ENCODE measurements around the gene SBK2.
A peak's percentile ranks its signal among the peaks of the same experiment; 100 is the strongest.
"Not testable (repeated sequence)": the region's sequence is repeated elsewhere in the genome, so short reads cannot be mapped to it uniquely, and the experiment has no call there.

Gene SBK2

GRCh38 chr19:55579766-55580621 lies 43.1 kb upstream of the SBK2 start:
- no peak for TF ChIP-seq CTCF (conservative IDR thresholded peaks at IDR 0.05)
- H3K27ac ChIP-seq, result peak overlapping the region; percentile 92

DNA sequence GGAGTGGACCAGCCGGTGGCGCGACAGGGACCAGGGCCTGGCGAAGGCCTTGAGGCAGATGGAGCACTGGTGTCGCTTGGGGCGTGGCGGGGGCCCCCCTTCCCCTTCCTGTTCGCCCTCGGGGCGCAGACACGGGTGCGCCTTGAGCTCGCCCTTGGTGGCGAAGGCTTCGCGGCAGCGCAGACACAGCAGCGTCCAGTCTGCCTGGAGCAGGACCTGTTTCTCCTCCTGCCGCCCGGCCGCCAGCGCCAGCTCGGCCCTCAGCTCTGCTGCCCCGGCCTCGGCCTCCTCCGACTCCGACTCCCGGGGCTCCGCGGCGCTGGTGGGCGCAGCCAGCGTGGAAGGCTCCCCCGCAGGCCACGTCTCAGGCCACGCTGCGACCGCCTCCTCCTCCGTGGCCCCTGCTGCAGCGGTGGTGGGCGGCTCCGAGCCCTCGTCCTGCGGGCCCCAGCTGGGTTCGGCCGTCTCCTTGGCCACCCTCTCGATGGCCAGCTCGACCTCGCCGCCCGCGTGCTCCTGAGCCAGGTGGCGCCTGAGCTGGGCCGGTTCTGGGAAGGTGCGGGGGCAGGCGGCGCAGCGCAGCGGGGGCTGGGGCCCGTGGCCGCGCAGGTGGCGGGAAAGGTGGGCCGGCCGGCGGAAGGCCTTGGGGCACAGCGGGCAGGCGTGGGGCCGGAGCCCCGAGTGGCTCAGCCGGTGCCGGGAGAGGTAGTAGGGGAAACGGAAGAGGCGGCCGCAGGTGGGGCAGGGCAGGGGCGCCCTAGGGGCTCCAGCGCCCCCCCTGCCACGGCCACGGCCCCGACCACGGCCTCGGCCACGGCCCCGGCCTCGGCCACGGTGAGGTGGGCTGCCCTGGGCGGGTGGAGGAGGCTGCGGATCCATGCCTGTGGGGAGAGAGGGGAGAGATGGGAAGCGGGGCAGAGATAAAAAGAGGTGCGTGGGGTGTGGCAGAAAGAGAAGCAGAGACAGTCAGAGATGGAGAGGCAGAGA lies 42.1 kb upstream of the SBK2 start:
- no peak for TF ChIP-seq CTCF (conservative IDR thresholded peaks at IDR 0.05)
- H3K27ac ChIP-seq, result peak overlapping the region; percentile 92

GRCh38 chr19:55578031-55578760 lies 41.3 kb upstream of the SBK2 start:
- TF ChIP-seq CTCF (conservative IDR thresholded peaks at IDR 0.05), result no peak
- no peak overlapping the region for H3K27ac ChIP-seq

- TF ChIP-seq CTCF (conservative IDR thresholded peaks at IDR 0.05), result no peak
- H3K27ac ChIP-seq, result no peak overlapping the region
These were observed 39.8 kb upstream of the SBK2 start for GRCh38 chr19:55576746-55577145.

DNA sequence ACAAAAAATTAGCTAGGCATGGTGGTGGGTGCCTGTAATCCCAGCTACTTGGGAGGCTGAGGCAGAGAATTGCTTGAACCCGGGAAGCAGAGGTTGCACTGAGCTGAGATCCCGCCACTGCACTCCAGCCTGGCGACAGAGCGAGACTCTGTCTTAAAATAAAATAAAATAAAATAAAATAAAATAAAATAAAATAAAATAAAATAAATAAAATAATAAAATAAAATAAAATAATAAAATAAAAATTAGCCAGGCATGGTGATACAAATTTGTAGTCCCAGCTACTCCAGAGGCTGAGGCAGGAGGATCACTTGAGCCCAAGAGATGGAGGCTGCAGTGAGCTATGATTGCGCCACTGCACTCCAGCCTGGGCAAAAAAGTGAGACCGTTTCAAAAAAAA lies 37.0 kb upstream of the SBK2 start:
- H3K27ac ChIP-seq, result not testable (repeated sequence)

DNA sequence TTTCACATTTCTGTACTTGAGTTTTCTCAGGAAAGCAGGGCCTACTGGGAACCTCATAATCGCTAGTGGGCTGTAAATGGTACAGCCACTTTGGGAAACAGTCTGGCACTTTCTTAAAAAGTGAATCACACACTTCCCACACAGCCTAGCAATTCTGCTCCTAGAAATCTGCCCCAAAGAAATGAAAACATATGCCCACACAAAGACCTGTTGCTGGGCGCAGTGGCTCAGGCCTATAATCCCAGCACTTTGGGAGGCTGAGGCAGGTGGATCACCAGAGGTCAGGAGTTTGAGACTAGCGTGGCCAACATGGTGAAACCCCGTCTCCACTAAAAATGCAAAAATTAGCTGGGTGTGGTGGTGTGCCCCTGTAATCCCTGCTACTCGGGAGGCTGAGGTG lies 32.5 kb upstream of the SBK2 start:
- not testable (repeated sequence) for H3K27ac ChIP-seq

GRCh38 chr19:55567708-55568328 lies 30.9 kb upstream of the SBK2 start:
- TF ChIP-seq CTCF (conservative IDR thresholded peaks at IDR 0.05), result no peak
- no peak overlapping the region for H3K27ac ChIP-seq

DNA sequence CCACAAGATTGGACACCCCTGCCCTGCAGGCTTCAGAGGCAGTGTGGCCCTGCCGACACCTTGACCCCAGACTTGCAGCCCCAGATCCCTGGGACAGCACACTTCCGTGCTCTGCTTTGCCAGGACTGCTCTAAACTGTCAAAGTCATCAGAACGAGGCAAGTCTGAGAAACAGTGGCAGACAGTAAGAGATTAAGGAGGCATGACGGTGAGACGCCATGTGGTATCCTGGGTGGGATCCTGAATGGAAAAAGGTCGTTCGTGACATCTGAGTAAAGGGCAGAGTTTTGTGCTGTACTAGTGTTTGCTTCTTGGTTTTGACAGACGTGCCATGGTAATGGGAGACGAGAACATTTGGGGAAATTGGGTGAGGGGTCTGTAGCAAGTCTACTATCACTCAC lies 29.9 kb upstream of the SBK2 start:
- no peak overlapping the region for H3K27ac ChIP-seq
- TF ChIP-seq CTCF (conservative IDR thresholded peaks at IDR 0.05), result no peak
